ENCODE data around the gene KIF13A. TPM values are rescaled to one million over a fixed set of nuclear protein-coding genes. Genes with fewer than 3 reads are reported as not detected.
"Not testable (repeated sequence)": the region's sequence is repeated elsewhere in the genome, so short reads cannot be mapped to it uniquely, and the experiment has no call there.

Gene KIF13A
- total and polyA plus RNA-seq, 9 of the 15 experiments (the other 6 are each of a cell fraction or from before 2014, with no cell fraction given), result 3.6 to 44.3 (median 29.7) TPM

DNA sequence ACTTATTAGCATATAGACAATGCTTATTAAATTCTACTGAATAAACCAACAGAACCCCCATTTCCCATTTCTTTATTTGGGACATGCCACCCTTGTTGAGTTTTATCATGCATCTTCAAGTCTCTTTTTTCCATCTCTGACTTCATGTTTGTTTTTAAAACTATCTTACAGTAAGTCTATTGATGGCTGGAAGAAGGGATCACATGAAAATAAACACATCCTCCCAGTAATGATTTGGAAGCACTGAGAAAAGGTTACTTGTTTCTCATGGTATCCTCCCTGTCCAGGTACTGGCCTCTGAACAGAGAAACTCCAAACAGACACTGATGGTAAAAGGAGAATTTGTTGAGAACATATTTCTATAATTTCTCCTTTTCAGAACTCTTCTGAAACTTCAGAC lies 74.9 kb downstream of the KIF13A start:
- DNase-seq (ENCODE audit: extremely low read depth in 1 of 4, low spot score in 3 of 4) (no peak), ATAC-seq (no peak), FAIRE-seq (no peak)
- in situ Hi-C loops (cut with MboI), result no loop called here
- Histone ChIP-seq H2AFZ (ENCODE audit: low read depth, low read length) (no peak overlapping the region), H3K4me2 (ENCODE audit: insufficient read depth, low read length) (no peak overlapping the region), H4K20me1 (replicated peaks; ENCODE audit: control insufficient read depth, insufficient read depth, low read length) (no peaks in the 10 kb centered on the region), H3K9ac (ENCODE audit: insufficient read depth in 1 of 2, low read depth in 2 of 2, low read length in 2 of 2) (no peak overlapping the region), H3K27ac (ENCODE audit: extremely low read depth, low read depth, low read length) (no peak overlapping the region), H3K4me1 (replicated peaks in 1 of 2; ENCODE audit: control insufficient read depth in 2 of 2, insufficient read depth in 2 of 2, low read length in 2 of 2) (peaks cover 8 to 13% of the 10 kb centered on the region in 2 experiments; a peak in 4 of 5 replicates), H3K4me3 (no peak overlapping the region), H3K79me2 (ENCODE audit: control insufficient read depth, insufficient read depth, low read length) (peaks cover 46% of the 10 kb centered on the region), H3K27me3 (ENCODE audit: control insufficient read depth in 2 of 2, insufficient read depth in 2 of 2, low read length in 2 of 2) (no peaks in the 10 kb centered on the region), H3K36me3 (ENCODE audit: control insufficient read depth, insufficient read depth, low read length) (0 out of 3 replicates have a peak, but pooled peaks cover 2% of the 10 kb centered on the region), H3K9me1 (ENCODE audit: control insufficient read depth, insufficient read depth, low read length) (no peaks in the 10 kb centered on the region), H3K9me3 (replicated peaks; ENCODE audit: control insufficient read depth, insufficient read depth, low read depth, low read length) (no peaks in the 10 kb centered on the region)
- ChIA-PET POLR2A (interaction anchor here (0.6 to 1.5 kb wide), 4 partner anchors 11 to 37 kb away, joined by 3 read pairs; no protein-coding TSS in a partner anchor), CTCF (ENCODE audit: low intra/inter-chr PET ratio) (no interaction called here)
- BruUV-seq (replicated peaks), result no TSS peak
- intact Hi-C loops (cut with micrococcal nuclease), result no loop called here
- TF ChIP-seq NFATC3 (IDR thresholded peaks at IDR 0.05) (no peak), MYC (IDR thresholded peaks at IDR 0.05; ENCODE audit: low read depth, low read length) (no peak), MYC (CRISPR knock-in tag; IDR thresholded peaks at IDR 0.05; ENCODE audit: borderline replicate concordance, low read depth) (no peak), MCM3 (IDR thresholded peaks at IDR 0.05) (no peak), ILF3 (IDR thresholded peaks at IDR 0.05; ENCODE audit: borderline replicate concordance) (no peak), POLR2B (IDR thresholded peaks at IDR 0.05; ENCODE audit: low read depth, partially characterized antibody) (no peak), ZNF311 (CRISPR knock-in tag; IDR thresholded peaks at IDR 0.05) (no peak), SAFB (IDR thresholded peaks at IDR 0.05; ENCODE audit: borderline replicate concordance, low read depth, low read length) (no peak), ZNF134 (CRISPR knock-in tag; conservative IDR thresholded peaks at IDR 0.05) (no peak), TEAD4 (IDR thresholded peaks at IDR 0.05; ENCODE audit: low read length) (no peak), TEAD4 (CRISPR knock-in tag; IDR thresholded peaks at IDR 0.05; ENCODE audit: borderline replicate concordance) (no peak), IFI16 (CRISPR knock-in tag; IDR thresholded peaks at IDR 0.05) (no peak), EP300 (IDR thresholded peaks at IDR 0.05; ENCODE audit: low read length) (no peak), EGR1 (conservative IDR thresholded peaks at IDR 0.05) (no peak)
- TF ChIP-seq, protein P1, sequence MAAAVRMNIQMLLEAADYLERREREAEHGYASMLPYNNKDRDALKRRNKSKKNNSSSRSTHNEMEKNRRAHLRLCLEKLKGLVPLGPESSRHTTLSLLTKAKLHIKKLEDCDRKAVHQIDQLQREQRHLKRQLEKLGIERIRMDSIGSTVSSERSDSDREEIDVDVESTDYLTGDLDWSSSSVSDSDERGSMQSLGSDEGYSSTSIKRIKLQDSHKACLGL (CRISPR knock-in tag; IDR thresholded peaks at IDR 0.05; ENCODE audit: borderline replicate concordance, poor library complexity, severe bottlenecking), result no peak
- TF ChIP-seq, protein P2, sequence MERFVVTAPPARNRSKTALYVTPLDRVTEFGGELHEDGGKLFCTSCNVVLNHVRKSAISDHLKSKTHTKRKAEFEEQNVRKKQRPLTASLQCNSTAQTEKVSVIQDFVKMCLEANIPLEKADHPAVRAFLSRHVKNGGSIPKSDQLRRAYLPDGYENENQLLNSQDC (CRISPR knock-in tag; IDR thresholded peaks at IDR 0.05), result no peak

DNA sequence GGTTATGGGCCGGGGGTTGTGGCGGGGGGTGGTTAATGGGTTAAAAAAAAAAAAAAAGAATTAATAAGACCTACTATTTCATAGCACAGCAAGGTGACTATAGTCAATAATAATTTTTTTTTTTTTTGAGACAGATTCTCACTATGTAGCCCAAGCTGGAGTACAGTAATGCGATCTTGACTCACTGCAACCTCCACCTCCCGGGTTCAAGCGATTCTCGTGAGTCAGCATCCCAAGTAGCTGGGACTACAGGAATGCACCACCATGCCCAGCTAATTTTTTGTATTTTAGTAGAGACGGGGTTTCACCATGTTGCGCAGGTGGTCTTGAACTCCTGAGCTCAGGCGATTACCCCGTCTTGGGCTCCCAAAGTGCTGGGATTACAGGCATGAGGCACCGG lies 75.8 kb downstream of the KIF13A start:
- H3K27ac ChIP-seq (ENCODE audit: extremely low read depth, low read depth, low read length); FAIRE-seq; H3K4me3 ChIP-seq; H2AFZ ChIP-seq (ENCODE audit: low read depth, low read length); H3K27me3 ChIP-seq (ENCODE audit: control insufficient read depth in 2 of 2, insufficient read depth in 2 of 2, low read length in 2 of 2); H4K20me1 ChIP-seq (replicated peaks; ENCODE audit: control insufficient read depth, insufficient read depth, low read length); H3K9me1 ChIP-seq (ENCODE audit: control insufficient read depth, insufficient read depth, low read length); ATAC-seq; intact Hi-C loops (cut with micrococcal nuclease); DNase-seq (ENCODE audit: extremely low read depth in 1 of 4, low spot score in 3 of 4); CTCF ChIA-PET (ENCODE audit: low intra/inter-chr PET ratio); in situ Hi-C loops (cut with MboI); H3K4me2 ChIP-seq (ENCODE audit: insufficient read depth, low read length); H3K36me3 ChIP-seq (ENCODE audit: control insufficient read depth, insufficient read depth, low read length); H3K9me3 ChIP-seq (replicated peaks; ENCODE audit: control insufficient read depth, insufficient read depth, low read depth, low read length); BruUV-seq (replicated peaks); H3K9ac ChIP-seq (ENCODE audit: insufficient read depth in 1 of 2, low read depth in 2 of 2, low read length in 2 of 2): not testable (repeated sequence)
- WGBS (ENCODE audit: insufficient coverage, low coverage, missing lambda C conversion rate), result 84% methylated on average over 11 of the region's 11 CpGs
- Histone ChIP-seq H3K4me1 (replicated peaks in 1 of 2; ENCODE audit: control insufficient read depth in 2 of 2, insufficient read depth in 2 of 2, low read length in 2 of 2) (peaks cover 8 to 21% of the 10 kb centered on the region in 2 experiments; a peak in 4 of 5 replicates), H3K79me2 (ENCODE audit: control insufficient read depth, insufficient read depth, low read length) (peaks cover 53% of the 10 kb centered on the region)
- POLR2A ChIA-PET, result interaction anchor here (0.6 to 1.7 kb wide), 6 partner anchors 12 to 219 kb away, joined by 3 to 4 read pairs (median 3); no protein-coding TSS in a partner anchor
